ENCODE results near the gene CLIP4. TPM values are rescaled to one million over a fixed set of nuclear protein-coding genes. Genes with fewer than 3 reads are reported as not detected.

Gene CLIP4
- total RNA-seq, 4 donors from 2014 or later, result 45.4 to 84.0 (median 61.3) TPM

GRCh38 chr2:29182920-29183319 lies 67.7 kb downstream of the CLIP4 start:
- TF ChIP-seq CTCF (IDR thresholded peaks at IDR 0.05), result no peak
- no peak for ATAC-seq (ENCODE audit: low FRiP score)
- no peak for DNase-seq (ENCODE audit: low spot score)

- no peak for ATAC-seq (ENCODE audit: low FRiP score)
- DNase-seq (ENCODE audit: low spot score), result no peak
- no peak for TF ChIP-seq CTCF (IDR thresholded peaks at IDR 0.05)
Measured at GRCh38 chr2:29184531-29184930, 69.3 kb downstream of the CLIP4 start.

GRCh38 chr2:29186817-29187216 lies 71.6 kb downstream of the CLIP4 start:
- no peak for ATAC-seq (ENCODE audit: low FRiP score)
- no peak for TF ChIP-seq CTCF (IDR thresholded peaks at IDR 0.05)
- no peak for DNase-seq (ENCODE audit: low spot score)

GRCh38 chr2:29187926-29188325 lies 72.7 kb downstream of the CLIP4 start:
- ATAC-seq (ENCODE audit: low FRiP score) (no peak), DNase-seq (ENCODE audit: low spot score) (no peak)
- no peak for TF ChIP-seq CTCF (IDR thresholded peaks at IDR 0.05)

GRCh38 chr2:29189052-29189451 lies 73.8 kb downstream of the CLIP4 start:
- no peak for ATAC-seq (ENCODE audit: low FRiP score)
- DNase-seq (ENCODE audit: low spot score), result no peak
- no peak for TF ChIP-seq CTCF (IDR thresholded peaks at IDR 0.05)

GRCh38 chr2:29191817-29192216 lies 76.6 kb downstream of the CLIP4 start:
- no peak for DNase-seq (ENCODE audit: low spot score)
- no peak for TF ChIP-seq CTCF (IDR thresholded peaks at IDR 0.05)
- no peak for ATAC-seq (ENCODE audit: low FRiP score)

- DNase-seq (ENCODE audit: low spot score), result no peak
- TF ChIP-seq CTCF (IDR thresholded peaks at IDR 0.05), result no peak
- ATAC-seq (ENCODE audit: low FRiP score), result no peak
Measured at GRCh38 chr2:29192526-29192925, 77.3 kb downstream of the CLIP4 start.
